Body of pancreas (tissue), 4 donors: ENCODE results near the gene EMILIN2.

Experiments
- CTCF ChIP-seq, 7 experiments: fragments of 450-650 bp in 4 of 7; fragments of 200-600 bp in 3 of 7; sonication (generic) in 3 of 7; IDR thresholded peaks; one replicate each; pipeline ENCODE4 v1.5.1; 2016 to 2019; ENCODE audit warnings: antibody characterized with exemption in 7 of 7
- POLR2A ChIP-seq, 3 donors: fragments of 450-650 bp; IDR thresholded peaks; one replicate each; pipeline ENCODE4 v1.6.1; 2016; ENCODE audit warnings: antibody characterized with exemption in 3 of 3, mild to moderate bottlenecking in 2 of 3

- TF ChIP-seq CTCF (IDR thresholded peaks at IDR 0.05), result no peak
- no peak for TF ChIP-seq POLR2A (IDR thresholded peaks at IDR 0.05)
Measured at GRCh38 chr18:2854875-2855274, 8.1 kb downstream of the EMILIN2 start.
